GM23338 (cell line): Measurements from ENCODE around the gene DRAXIN. TPM values are rescaled to one million over a fixed set of nuclear protein-coding genes. Genes with fewer than 3 reads are reported as not detected.

Source experiments
- ATAC-seq: fragments of 200-7000 bp; cut with Tn5 transposase; 3 replicates; pipeline ENCODE4 v1.9.1; 2020
- DNase-seq: peaks from one replicate; pipeline ENCODE4 v3.0.0-alpha.2; 2015; ENCODE audit warnings: low spot score
- H2AFZ ChIP-seq: fragments of 200-600 bp; sonication (generic); 2 replicates; pipeline ENCODE4 v1.8.0; 2016; ENCODE audit warnings: antibody characterized with exemption, mild to moderate bottlenecking, moderate library complexity
- H3F3A ChIP-seq: fragments of 200-600 bp; sonication (generic); replicated peaks from 2 replicates; pipeline ENCODE4 v1.8.0; 2017; ENCODE audit warnings: antibody characterized with exemption, mixed run types, low read depth
- H3K27ac ChIP-seq: fragments of 200-600 bp; sonication (generic); 2 replicates; pipeline ENCODE4 v1.6.1; 2016; ENCODE audit warnings: low read depth
- H3K27me3 ChIP-seq: fragments of 200-600 bp; sonication (generic); 2 replicates; pipeline ENCODE4 v1.8.0; 2016; ENCODE audit warnings: mild to moderate bottlenecking, mixed run types, moderate library complexity; ENCODE audit not compliant: insufficient read depth
- H3K36me3 ChIP-seq: fragments of 200-600 bp; sonication (generic); 2 replicates; pipeline ENCODE4 v1.8.0; 2016; ENCODE audit warnings: mild to moderate bottlenecking; ENCODE audit not compliant: insufficient read depth
- H3K4me1 ChIP-seq: fragments of 200-600 bp; sonication (generic); 2 replicates; pipeline ENCODE4 v1.8.0; 2016; ENCODE audit warnings: mild to moderate bottlenecking, moderate library complexity; ENCODE audit not compliant: insufficient read depth
- H3K4me2 ChIP-seq: fragments of 200-600 bp; sonication (generic); 2 replicates; pipeline ENCODE4 v1.7.1; 2017; ENCODE audit warnings: mixed run types
- H3K4me3 ChIP-seq: fragments of 200-600 bp; sonication (generic); 2 replicates; pipeline ENCODE4 v1.6.1; 2016; ENCODE audit warnings: mixed run types
- H3K79me2 ChIP-seq: fragments of 200-600 bp; sonication (generic); replicated peaks from 2 replicates; pipeline ENCODE4 v1.8.0; 2017; ENCODE audit warnings: mild to moderate bottlenecking; ENCODE audit not compliant: insufficient read depth
- H3K9me2 ChIP-seq: fragments of 200-600 bp; sonication (generic); 2 replicates; pipeline ENCODE4 v1.8.0; 2017; ENCODE audit not compliant: insufficient read depth
- H4K20me1 ChIP-seq: fragments of 200-600 bp; sonication (generic); replicated peaks from 2 replicates; pipeline ENCODE4 v1.8.0; 2017; ENCODE audit warnings: mild to moderate bottlenecking; ENCODE audit not compliant: insufficient read depth
- H3K27ac Mint-ChIP-seq: 2 replicates; pipeline ENCODE4 v1.8.0; 2020; ENCODE audit warnings: inconsistent platforms, mild to moderate bottlenecking, moderate library complexity, mixed read lengths
- H3K27me3 Mint-ChIP-seq: 3 replicates; pipeline ENCODE4 v1.8.0; 2022; ENCODE audit warnings: low read depth, mild to moderate bottlenecking, moderate library complexity, mixed read lengths, inconsistent platforms; ENCODE audit not compliant: insufficient read depth, poor library complexity
- H3K36me3 Mint-ChIP-seq: 3 replicates; pipeline ENCODE4 v1.8.0; 2021; ENCODE audit warnings: low read depth, mild to moderate bottlenecking, inconsistent platforms, moderate library complexity, mixed read lengths
- H3K4me1 Mint-ChIP-seq: 3 replicates; pipeline ENCODE4 v1.8.0; 2020; ENCODE audit warnings: mild to moderate bottlenecking, inconsistent platforms, mixed read lengths
- H3K4me3 Mint-ChIP-seq: 3 replicates; pipeline ENCODE4 v1.8.0; 2021; ENCODE audit warnings: moderate library complexity, mild to moderate bottlenecking, inconsistent platforms, mixed read lengths
- H3K9me3 Mint-ChIP-seq: 3 replicates; pipeline ENCODE4 v1.8.0; 2020; ENCODE audit warnings: moderate library complexity, mild to moderate bottlenecking, inconsistent platforms, mixed read lengths
- CREB1 ChIP-seq: fragments of 250-450 bp; sonication (Bioruptor Pico); IDR thresholded peaks from 2 replicates; pipeline ENCODE4 v1.5.0; 2020; ENCODE audit warnings: low read depth, mild to moderate bottlenecking, moderate library complexity
- EZH2 ChIP-seq: fragments of 200-600 bp; sonication (generic); IDR thresholded peaks from one replicate; pipeline ENCODE4 v1.8.0; 2017; ENCODE audit warnings: antibody characterized with exemption, mild to moderate bottlenecking, low read depth; ENCODE audit not compliant: unreplicated experiment
- NANOG ChIP-seq: IDR thresholded peaks from 2 replicates; pipeline ENCODE4 v1.6.1; 2016; ENCODE audit warnings: antibody characterized with exemption, borderline replicate concordance
- POLR2AphosphoS5 ChIP-seq: IDR thresholded peaks from 2 replicates; pipeline ENCODE4 v1.6.1; 2016; ENCODE audit warnings: antibody characterized with exemption, low read depth
- STAT1 ChIP-seq: IDR thresholded peaks from one replicate; pipeline ENCODE4 v1.6.1; 2016; ENCODE audit warnings: antibody characterized with exemption; ENCODE audit not compliant: unreplicated experiment
- ZNF114 ChIP-seq: fragments of 250-450 bp; sonication (Bioruptor Pico); IDR thresholded peaks from 2 replicates; pipeline ENCODE4 v1.5.0; 2020; ENCODE audit warnings: mild to moderate bottlenecking, moderate library complexity
- ZNF331 ChIP-seq: fragments of 250-450 bp; sonication (Bioruptor Pico); IDR thresholded peaks from 2 replicates; pipeline ENCODE4 v1.5.0; 2020; ENCODE audit warnings: low read depth, mild to moderate bottlenecking, moderate library complexity
- polyA plus RNA-seq: library from polyadenylated mRNA; unstranded; fragments of >200 nt; fragmentation: Nextera tagmentation; extraction: Ambion mirVana; gene quantifications from 2 replicates; pipeline ENCODE4 v1.2.1, GENCODE V29; 2016
- total RNA-seq: library from RNA; depleted of rRNA; stranded (reverse); fragments of >200 nt; shearing (Covaris generic); gene quantifications from 2 replicates; pipeline ENCODE4 v1.2.3, GENCODE V29; 2014
- TF ChIP-seq, protein P1 (sequence below): fragments of 250-450 bp; sonication (Bioruptor Pico); IDR thresholded peaks from 2 replicates; pipeline ENCODE4 v1.5.0; 2020; ENCODE audit warnings: mild to moderate bottlenecking, moderate library complexity
- TF ChIP-seq, protein P2 (sequence below): IDR thresholded peaks from 2 replicates; pipeline ENCODE4 v1.6.1; 2016; ENCODE audit warnings: antibody characterized with exemption
- TF ChIP-seq, protein P3 (sequence below): IDR thresholded peaks from one replicate; pipeline ENCODE4 v1.6.1; 2018; ENCODE audit warnings: antibody characterized with exemption; ENCODE audit not compliant: unreplicated experiment

The DRAXIN gene
- total and polyA plus RNA-seq, 2 experiments from 2014 or later, result 7.6 to 23.0 TPM

DNA sequence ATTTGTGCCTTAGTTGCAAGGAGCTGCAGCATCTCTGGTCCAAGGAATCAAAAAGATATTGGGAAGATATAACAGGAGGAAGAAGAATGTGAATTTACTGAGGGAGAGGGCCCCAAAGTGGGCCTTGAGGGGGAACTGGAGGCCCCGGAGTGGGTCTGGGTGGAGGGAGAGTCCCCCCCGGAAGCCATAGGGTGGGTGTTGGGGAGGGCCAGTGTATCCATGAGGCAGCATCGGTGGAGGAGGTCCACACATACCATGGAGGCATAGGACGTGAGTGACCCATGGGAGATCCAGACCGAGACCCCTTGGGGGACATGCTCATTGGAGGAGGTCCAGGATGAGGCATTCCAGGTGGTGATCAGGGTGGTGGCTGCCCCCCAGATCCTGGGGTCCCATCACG is 69.8 kb downstream of the DRAXIN start:
- ATAC-seq, result no peak
- Histone ChIP-seq H3K9me2 (no peaks in the 10 kb centered on the region), H3K36me3 (no peaks in the 10 kb centered on the region), H3K79me2 (no peaks in the 10 kb centered on the region), H3K4me2 (no peak overlapping the region), H4K20me1 (no peaks in the 10 kb centered on the region), H3F3A (peaks cover 5% of the 10 kb centered on the region; the same call in 1 of the 2 replicates), H3K27me3 (peaks cover 31% of the 10 kb centered on the region), H3K4me3 (no peak overlapping the region), H2AFZ (no peak overlapping the region), H3K4me1 (peaks cover 5% of the 10 kb centered on the region; the same call in 1 of the 2 replicates), H3K27ac (no peak overlapping the region)
- peaks cover 18% of the 10 kb centered on the region for H3K9me3 Mint-ChIP-seq
- peaks cover 14% of the 10 kb centered on the region for H3K4me1 Mint-ChIP-seq
- no peaks in the 10 kb centered on the region; the same call in 2 of the 3 replicates for H3K36me3 Mint-ChIP-seq
- TF ChIP-seq ZNF114 (CRISPR knock-in tag) (no peak), NANOG (no peak), CREB1 (CRISPR knock-in tag) (no peak), POLR2AphosphoS5 (no peak), ZNF331 (CRISPR knock-in tag) (no peak), EZH2 (no peak), STAT1 (no peak)
- TF ChIP-seq, protein P1, sequence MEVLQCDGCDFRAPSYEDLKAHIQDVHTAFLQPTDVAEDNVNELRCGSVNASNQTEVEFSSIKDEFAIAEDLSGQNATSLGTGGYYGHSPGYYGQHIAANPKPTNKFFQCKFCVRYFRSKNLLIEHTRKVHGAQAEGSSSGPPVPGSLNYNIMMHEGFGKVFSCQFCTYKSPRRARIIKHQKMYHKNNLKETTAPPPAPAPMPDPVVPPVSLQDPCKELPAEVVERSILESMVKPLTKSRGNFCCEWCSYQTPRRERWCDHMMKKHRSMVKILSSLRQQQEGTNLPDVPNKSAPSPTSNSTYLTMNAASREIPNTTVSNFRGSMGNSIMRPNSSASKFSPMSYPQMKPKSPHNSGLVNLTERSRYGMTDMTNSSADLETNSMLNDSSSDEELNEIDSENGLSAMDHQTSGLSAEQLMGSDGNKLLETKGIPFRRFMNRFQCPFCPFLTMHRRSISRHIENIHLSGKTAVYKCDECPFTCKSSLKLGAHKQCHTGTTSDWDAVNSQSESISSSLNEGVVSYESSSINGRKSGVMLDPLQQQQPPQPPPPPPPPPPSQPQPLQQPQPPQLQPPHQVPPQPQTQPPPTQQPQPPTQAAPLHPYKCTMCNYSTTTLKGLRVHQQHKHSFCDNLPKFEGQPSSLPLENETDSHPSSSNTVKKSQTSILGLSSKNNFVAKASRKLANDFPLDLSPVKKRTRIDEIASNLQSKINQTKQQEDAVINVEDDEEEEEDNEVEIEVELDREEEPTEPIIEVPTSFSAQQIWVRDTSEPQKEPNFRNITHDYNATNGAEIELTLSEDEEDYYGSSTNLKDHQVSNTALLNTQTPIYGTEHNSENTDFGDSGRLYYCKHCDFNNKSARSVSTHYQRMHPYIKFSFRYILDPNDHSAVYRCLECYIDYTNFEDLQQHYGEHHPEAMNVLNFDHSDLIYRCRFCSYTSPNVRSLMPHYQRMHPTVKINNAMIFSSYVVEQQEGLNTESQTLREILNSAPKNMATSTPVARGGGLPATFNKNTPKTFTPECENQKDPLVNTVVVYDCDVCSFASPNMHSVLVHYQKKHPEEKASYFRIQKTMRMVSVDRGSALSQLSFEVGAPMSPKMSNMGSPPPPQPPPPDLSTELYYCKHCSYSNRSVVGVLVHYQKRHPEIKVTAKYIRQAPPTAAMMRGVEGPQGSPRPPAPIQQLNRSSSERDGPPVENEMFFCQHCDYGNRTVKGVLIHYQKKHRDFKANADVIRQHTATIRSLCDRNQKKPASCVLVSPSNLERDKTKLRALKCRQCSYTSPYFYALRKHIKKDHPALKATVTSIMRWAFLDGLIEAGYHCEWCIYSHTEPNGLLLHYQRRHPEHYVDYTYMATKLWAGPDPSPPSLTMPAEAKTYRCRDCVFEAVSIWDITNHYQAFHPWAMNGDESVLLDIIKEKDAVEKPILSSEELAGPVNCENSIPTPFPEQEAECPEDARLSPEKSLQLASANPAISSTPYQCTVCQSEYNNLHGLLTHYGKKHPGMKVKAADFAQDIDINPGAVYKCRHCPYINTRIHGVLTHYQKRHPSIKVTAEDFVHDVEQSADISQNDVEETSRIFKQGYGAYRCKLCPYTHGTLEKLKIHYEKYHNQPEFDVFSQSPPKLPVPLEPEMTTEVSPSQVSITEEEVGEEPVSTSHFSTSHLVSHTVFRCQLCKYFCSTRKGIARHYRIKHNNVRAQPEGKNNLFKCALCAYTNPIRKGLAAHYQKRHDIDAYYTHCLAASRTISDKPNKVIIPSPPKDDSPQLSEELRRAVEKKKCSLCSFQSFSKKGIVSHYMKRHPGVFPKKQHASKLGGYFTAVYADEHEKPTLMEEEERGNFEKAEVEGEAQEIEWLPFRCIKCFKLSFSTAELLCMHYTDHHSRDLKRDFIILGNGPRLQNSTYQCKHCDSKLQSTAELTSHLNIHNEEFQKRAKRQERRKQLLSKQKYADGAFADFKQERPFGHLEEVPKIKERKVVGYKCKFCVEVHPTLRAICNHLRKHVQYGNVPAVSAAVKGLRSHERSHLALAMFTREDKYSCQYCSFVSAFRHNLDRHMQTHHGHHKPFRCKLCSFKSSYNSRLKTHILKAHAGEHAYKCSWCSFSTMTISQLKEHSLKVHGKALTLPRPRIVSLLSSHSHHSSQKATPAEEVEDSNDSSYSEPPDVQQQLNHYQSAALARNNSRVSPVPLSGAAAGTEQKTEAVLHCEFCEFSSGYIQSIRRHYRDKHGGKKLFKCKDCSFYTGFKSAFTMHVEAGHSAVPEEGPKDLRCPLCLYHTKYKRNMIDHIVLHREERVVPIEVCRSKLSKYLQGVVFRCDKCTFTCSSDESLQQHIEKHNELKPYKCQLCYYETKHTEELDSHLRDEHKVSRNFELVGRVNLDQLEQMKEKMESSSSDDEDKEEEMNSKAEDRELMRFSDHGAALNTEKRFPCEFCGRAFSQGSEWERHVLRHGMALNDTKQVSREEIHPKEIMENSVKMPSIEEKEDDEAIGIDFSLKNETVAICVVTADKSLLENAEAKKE (CRISPR knock-in tag), result no peak
- TF ChIP-seq, protein P2, sequence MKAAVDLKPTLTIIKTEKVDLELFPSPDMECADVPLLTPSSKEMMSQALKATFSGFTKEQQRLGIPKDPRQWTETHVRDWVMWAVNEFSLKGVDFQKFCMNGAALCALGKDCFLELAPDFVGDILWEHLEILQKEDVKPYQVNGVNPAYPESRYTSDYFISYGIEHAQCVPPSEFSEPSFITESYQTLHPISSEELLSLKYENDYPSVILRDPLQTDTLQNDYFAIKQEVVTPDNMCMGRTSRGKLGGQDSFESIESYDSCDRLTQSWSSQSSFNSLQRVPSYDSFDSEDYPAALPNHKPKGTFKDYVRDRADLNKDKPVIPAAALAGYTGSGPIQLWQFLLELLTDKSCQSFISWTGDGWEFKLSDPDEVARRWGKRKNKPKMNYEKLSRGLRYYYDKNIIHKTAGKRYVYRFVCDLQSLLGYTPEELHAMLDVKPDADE, result no peak
- TF ChIP-seq, protein P3, sequence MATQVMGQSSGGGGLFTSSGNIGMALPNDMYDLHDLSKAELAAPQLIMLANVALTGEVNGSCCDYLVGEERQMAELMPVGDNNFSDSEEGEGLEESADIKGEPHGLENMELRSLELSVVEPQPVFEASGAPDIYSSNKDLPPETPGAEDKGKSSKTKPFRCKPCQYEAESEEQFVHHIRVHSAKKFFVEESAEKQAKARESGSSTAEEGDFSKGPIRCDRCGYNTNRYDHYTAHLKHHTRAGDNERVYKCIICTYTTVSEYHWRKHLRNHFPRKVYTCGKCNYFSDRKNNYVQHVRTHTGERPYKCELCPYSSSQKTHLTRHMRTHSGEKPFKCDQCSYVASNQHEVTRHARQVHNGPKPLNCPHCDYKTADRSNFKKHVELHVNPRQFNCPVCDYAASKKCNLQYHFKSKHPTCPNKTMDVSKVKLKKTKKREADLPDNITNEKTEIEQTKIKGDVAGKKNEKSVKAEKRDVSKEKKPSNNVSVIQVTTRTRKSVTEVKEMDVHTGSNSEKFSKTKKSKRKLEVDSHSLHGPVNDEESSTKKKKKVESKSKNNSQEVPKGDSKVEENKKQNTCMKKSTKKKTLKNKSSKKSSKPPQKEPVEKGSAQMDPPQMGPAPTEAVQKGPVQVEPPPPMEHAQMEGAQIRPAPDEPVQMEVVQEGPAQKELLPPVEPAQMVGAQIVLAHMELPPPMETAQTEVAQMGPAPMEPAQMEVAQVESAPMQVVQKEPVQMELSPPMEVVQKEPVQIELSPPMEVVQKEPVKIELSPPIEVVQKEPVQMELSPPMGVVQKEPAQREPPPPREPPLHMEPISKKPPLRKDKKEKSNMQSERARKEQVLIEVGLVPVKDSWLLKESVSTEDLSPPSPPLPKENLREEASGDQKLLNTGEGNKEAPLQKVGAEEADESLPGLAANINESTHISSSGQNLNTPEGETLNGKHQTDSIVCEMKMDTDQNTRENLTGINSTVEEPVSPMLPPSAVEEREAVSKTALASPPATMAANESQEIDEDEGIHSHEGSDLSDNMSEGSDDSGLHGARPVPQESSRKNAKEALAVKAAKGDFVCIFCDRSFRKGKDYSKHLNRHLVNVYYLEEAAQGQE, result no peak
- no peak overlapping the region for H3K27ac Mint-ChIP-seq
- no peak for DNase-seq
- peaks cover 36% of the 10 kb centered on the region for H3K27me3 Mint-ChIP-seq
- peak overlapping the region; percentile 16; the same call in 1 of the 3 replicates for H3K4me3 Mint-ChIP-seq
